ENCODE results near the gene SLC10A1. TPM values are rescaled to one million over a fixed set of nuclear protein-coding genes. Genes with fewer than 3 reads are reported as not detected.

The SLC10A1 gene
- total and polyA plus RNA-seq, 2 experiments from 2014 or later, result 0.10 TPM; not detected in 1

GRCh38 chr14:69763761-69764510 is 33.1 kb downstream of the SLC10A1 start (continued):
- TF ChIP-seq, protein P1, sequence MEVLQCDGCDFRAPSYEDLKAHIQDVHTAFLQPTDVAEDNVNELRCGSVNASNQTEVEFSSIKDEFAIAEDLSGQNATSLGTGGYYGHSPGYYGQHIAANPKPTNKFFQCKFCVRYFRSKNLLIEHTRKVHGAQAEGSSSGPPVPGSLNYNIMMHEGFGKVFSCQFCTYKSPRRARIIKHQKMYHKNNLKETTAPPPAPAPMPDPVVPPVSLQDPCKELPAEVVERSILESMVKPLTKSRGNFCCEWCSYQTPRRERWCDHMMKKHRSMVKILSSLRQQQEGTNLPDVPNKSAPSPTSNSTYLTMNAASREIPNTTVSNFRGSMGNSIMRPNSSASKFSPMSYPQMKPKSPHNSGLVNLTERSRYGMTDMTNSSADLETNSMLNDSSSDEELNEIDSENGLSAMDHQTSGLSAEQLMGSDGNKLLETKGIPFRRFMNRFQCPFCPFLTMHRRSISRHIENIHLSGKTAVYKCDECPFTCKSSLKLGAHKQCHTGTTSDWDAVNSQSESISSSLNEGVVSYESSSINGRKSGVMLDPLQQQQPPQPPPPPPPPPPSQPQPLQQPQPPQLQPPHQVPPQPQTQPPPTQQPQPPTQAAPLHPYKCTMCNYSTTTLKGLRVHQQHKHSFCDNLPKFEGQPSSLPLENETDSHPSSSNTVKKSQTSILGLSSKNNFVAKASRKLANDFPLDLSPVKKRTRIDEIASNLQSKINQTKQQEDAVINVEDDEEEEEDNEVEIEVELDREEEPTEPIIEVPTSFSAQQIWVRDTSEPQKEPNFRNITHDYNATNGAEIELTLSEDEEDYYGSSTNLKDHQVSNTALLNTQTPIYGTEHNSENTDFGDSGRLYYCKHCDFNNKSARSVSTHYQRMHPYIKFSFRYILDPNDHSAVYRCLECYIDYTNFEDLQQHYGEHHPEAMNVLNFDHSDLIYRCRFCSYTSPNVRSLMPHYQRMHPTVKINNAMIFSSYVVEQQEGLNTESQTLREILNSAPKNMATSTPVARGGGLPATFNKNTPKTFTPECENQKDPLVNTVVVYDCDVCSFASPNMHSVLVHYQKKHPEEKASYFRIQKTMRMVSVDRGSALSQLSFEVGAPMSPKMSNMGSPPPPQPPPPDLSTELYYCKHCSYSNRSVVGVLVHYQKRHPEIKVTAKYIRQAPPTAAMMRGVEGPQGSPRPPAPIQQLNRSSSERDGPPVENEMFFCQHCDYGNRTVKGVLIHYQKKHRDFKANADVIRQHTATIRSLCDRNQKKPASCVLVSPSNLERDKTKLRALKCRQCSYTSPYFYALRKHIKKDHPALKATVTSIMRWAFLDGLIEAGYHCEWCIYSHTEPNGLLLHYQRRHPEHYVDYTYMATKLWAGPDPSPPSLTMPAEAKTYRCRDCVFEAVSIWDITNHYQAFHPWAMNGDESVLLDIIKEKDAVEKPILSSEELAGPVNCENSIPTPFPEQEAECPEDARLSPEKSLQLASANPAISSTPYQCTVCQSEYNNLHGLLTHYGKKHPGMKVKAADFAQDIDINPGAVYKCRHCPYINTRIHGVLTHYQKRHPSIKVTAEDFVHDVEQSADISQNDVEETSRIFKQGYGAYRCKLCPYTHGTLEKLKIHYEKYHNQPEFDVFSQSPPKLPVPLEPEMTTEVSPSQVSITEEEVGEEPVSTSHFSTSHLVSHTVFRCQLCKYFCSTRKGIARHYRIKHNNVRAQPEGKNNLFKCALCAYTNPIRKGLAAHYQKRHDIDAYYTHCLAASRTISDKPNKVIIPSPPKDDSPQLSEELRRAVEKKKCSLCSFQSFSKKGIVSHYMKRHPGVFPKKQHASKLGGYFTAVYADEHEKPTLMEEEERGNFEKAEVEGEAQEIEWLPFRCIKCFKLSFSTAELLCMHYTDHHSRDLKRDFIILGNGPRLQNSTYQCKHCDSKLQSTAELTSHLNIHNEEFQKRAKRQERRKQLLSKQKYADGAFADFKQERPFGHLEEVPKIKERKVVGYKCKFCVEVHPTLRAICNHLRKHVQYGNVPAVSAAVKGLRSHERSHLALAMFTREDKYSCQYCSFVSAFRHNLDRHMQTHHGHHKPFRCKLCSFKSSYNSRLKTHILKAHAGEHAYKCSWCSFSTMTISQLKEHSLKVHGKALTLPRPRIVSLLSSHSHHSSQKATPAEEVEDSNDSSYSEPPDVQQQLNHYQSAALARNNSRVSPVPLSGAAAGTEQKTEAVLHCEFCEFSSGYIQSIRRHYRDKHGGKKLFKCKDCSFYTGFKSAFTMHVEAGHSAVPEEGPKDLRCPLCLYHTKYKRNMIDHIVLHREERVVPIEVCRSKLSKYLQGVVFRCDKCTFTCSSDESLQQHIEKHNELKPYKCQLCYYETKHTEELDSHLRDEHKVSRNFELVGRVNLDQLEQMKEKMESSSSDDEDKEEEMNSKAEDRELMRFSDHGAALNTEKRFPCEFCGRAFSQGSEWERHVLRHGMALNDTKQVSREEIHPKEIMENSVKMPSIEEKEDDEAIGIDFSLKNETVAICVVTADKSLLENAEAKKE (CRISPR knock-in tag; IDR thresholded peaks at IDR 0.05), result no peak
- TF ChIP-seq EZH2phosphoT487 (IDR thresholded peaks at IDR 0.05; ENCODE audit: unreplicated experiment) (no peak), EZH2 (IDR thresholded peaks at IDR 0.05; ENCODE audit: low read depth, unreplicated experiment) (no peak), POLR2AphosphoS5 (IDR thresholded peaks at IDR 0.05; ENCODE audit: low read depth) (no peak), STAT1 (IDR thresholded peaks at IDR 0.05; ENCODE audit: unreplicated experiment) (no peak)

GRCh38 chr14:69760810-69761209 is 36.2 kb downstream of the SLC10A1 start:
- Mint-ChIP-seq H3K4me1 (0 out of 3 replicates have a peak, but pooled peaks cover 2% of the 10 kb centered on the region), H3K9me3 (0 out of 3 replicates have a peak, but pooled peaks cover 3% of the 10 kb centered on the region), H3K27ac (no peak overlapping the region), H3K27me3 (ENCODE audit: insufficient read depth, low read depth, poor library complexity) (peaks cover 2% of the 10 kb centered on the region), H3K4me3 (no peak overlapping the region), H3K36me3 (ENCODE audit: low read depth) (0 out of 3 replicates have a peak, but pooled peaks cover 2% of the 10 kb centered on the region)
- Histone ChIP-seq H3K27me3 (ENCODE audit: insufficient read depth) (no peaks in the 10 kb centered on the region), H3K36me3 (ENCODE audit: insufficient read depth) (no peaks in the 10 kb centered on the region), H4K20me1 (replicated peaks; ENCODE audit: insufficient read depth) (no peaks in the 10 kb centered on the region), H3K4me3 (no peak overlapping the region), H3K4me1 (ENCODE audit: insufficient read depth) (no peaks in the 10 kb centered on the region), H3K4me2 (no peak overlapping the region), H3K9me2 (ENCODE audit: insufficient read depth) (no peaks in the 10 kb centered on the region), H3K27ac (ENCODE audit: low read depth) (no peak overlapping the region), H3K79me2 (replicated peaks; ENCODE audit: insufficient read depth) (no peaks in the 10 kb centered on the region), H2AFZ (no peak overlapping the region), H3F3A (replicated peaks; ENCODE audit: low read depth) (no peaks in the 10 kb centered on the region)
- no peak for DNase-seq (ENCODE audit: low spot score)
- no peak for ATAC-seq
- TF ChIP-seq, protein P1 (CRISPR knock-in tag; IDR thresholded peaks at IDR 0.05), result no peak
- no peak for TF ChIP-seq ZNF331 (CRISPR knock-in tag; IDR thresholded peaks at IDR 0.05; ENCODE audit: low read depth)
- no peak for TF ChIP-seq JUNB (IDR thresholded peaks at IDR 0.05; ENCODE audit: unreplicated experiment)

All from GM23338 (cell line).